ENCODE results near the gene SMKR1.
"Not testable (repeated sequence)": the region's sequence is repeated elsewhere in the genome, so short reads cannot be mapped to it uniquely, and the experiment has no call there.

SMKR1 gene

GRCh38 chr7:129501760-129502707 lies at the start of gene SMKR1:
Gene SMKR1, plus strand, starts transcription at chr7:129502531. Its CDS starts 294 bp downstream, at chr7:129502825.
- DNase-seq (ENCODE audit: low spot score) = peak; percentile 72

DNA sequence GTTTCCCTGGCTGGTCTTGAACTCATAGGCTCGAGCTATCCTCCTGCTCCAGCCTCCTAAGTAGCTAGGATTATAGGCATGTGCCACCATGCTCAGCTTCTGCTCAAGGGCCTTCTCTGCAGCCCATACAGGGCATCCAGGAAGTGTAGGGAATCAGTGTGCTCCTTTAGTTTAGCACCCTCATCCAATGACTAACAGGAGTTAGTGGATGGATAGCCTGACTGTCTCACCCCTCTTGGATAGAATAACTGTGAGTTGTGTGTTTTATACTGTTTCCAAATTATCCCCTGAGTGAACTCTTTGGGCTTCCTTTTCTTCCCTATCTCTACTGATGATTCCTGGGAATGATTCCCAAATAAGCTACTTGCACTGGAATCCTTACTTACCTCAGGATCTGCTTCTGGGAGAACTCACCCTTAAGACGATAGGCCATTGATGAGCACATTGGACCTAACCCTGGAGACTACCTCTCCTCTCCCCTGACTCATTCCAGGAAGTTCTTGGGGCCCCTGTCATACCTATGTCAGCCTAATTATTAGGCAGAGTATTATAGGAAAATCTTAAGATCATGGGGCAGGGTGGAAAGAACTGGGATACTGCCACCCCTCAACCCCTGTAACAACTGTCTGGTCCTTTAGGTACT lies 49.6 kb upstream of the SMKR1 start:
- DNase-seq (ENCODE audit: low spot score) = no peak

- DNase-seq (ENCODE audit: low spot score) = no peak
Measured at GRCh38 chr7:129453510-129454248, 48.7 kb upstream of the SMKR1 start.

- no peak for DNase-seq (ENCODE audit: low spot score)
Measured at GRCh38 chr7:129454249-129454551, 48.1 kb upstream of the SMKR1 start.

- no peak for DNase-seq (ENCODE audit: low spot score)
Measured at GRCh38 chr7:129456421-129456820, 45.9 kb upstream of the SMKR1 start.

DNA sequence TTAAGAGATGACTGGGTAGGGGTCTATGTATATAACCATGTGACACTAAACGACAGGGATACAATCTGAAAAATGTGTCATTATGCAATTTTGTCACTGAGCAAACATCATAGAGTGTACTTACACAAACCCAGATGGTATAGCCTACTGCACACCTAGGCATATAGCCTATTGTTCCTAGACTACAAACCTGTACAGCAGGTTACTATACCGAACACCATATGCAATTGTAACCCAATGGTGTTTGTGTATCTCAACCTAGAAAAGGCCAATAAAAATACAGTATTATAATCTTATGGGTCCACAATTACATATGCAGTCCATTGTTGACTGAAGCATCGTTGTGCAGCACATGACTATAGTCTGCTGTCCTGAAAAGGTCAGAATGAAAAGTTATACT lies 45.2 kb upstream of the SMKR1 start:
- DNase-seq (ENCODE audit: low spot score) = no peak

DNA sequence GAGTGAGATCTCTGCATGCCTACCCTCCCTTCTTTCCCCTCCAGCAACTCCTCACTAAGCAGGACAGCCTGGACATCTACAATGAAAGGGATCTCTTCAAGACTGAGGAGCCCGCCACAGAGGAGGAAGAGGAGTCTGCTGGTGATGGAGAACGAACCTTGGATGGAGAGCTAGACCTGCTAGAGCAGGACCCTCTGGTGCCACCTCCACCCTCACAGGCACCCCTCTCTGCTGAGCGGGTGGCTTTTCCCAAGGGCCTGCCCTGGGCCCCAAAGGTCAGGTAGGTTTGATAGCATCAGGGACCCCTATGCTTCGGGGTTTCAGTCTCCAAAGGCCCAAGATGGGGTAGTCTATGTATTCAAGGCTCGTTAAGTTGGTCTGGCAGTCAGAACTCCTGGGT lies 44.2 kb upstream of the SMKR1 start:
- DNase-seq (ENCODE audit: low spot score) = no peak

GRCh38 chr7:129461809-129462208 lies 40.5 kb upstream of the SMKR1 start:
- DNase-seq (ENCODE audit: low spot score) = no peak

DNA sequence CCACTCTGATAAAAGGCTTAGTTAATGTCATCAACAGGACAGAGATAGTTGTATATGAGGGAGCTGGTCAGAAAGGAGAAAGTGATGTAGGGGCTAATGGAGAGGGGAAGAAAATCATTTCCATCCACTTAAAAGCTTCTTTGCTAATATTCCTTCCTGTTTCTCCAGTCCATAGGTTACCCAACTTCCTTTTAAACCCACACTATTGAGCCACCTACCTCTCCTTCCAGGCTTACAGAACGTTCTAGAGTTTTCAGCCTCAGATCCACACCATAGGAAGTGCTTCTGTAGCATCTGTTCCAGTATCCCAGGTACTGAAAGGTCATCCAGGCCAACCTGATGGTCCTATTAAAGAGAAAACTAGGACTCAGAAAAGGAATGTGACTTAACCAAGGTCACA lies 39.9 kb upstream of the SMKR1 start:
- DNase-seq (ENCODE audit: low spot score) = no peak

GRCh38 chr7:129464194-129464593 lies 38.1 kb upstream of the SMKR1 start:
- no peak for DNase-seq (ENCODE audit: low spot score)

DNA sequence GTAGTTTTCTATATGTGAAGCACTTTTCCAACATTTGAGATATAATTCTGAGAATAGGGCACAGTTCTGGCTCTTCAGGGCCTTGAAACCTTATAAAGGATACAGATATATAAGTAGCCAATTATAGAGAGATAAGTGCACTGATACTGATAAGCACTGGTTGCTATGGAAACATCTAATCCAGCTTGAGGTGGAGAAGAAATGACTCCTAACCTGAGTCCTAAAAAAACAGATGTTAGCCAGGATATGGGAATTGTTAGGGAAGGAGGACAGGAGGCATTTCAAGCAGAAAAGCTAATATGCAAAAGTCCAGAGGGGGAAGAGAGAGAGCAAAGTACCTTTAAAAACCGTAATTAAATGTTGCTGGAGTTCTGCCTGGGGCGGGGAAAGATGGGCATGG lies 37.3 kb upstream of the SMKR1 start:
- DNase-seq (ENCODE audit: low spot score) = no peak

- no peak for DNase-seq (ENCODE audit: low spot score)
Measured at GRCh38 chr7:129466796-129467195, 35.5 kb upstream of the SMKR1 start.

- DNase-seq (ENCODE audit: low spot score) = no peak
Measured at GRCh38 chr7:129468087-129468486, 34.2 kb upstream of the SMKR1 start.

GRCh38 chr7:129468547-129468946 lies 33.8 kb upstream of the SMKR1 start:
- DNase-seq (ENCODE audit: low spot score) = no peak

- no peak for DNase-seq (ENCODE audit: low spot score)
Measured at GRCh38 chr7:129469930-129470329, 32.4 kb upstream of the SMKR1 start.

DNA sequence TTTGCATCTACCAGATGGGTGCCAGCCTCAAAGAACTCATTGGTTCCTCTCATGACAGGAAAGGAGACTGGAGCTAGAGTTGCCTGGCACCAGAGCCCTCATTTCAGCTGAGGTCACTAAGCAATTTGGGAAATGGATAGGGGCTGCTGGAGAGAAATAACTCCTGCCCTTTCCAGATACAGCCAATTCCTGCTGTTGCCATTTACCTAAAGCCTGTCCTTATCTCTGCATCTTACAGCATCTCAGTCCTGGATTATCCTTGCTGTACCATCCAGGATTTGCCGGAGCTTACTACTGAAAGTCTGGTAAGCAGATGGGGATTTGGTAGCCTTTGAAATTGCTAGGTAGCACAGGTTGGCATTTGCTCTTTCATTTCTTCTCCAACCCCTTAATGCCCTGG lies 31.9 kb upstream of the SMKR1 start:
- no peak for DNase-seq (ENCODE audit: low spot score)

- no peak for DNase-seq (ENCODE audit: low spot score)
Measured at GRCh38 chr7:129471402-129471827, 30.9 kb upstream of the SMKR1 start.

GRCh38 chr7:129475931-129476330 lies 26.4 kb upstream of the SMKR1 start:
- DNase-seq (ENCODE audit: low spot score) = not testable (repeated sequence)

DNA sequence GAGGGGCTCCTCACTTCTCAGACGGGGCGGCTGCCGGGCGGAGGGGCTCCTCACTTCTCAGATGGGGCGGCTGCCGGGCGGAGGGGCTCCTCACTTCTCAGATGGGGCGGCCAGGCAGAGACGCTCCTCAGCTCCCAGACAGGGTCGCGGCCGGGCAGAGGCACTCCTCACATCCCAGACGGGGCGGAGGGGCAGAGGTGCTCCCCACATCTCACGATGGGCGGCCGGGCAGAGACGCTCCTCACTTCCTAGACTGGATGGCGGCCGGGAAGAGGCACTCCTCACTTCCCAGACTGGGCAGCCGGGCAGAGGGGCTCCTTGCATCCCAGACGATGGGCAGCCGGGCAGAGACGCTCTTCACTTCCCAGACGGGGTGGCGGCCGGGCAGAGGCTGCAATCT lies 25.9 kb upstream of the SMKR1 start:
- not testable (repeated sequence) for DNase-seq (ENCODE audit: low spot score)

DNA sequence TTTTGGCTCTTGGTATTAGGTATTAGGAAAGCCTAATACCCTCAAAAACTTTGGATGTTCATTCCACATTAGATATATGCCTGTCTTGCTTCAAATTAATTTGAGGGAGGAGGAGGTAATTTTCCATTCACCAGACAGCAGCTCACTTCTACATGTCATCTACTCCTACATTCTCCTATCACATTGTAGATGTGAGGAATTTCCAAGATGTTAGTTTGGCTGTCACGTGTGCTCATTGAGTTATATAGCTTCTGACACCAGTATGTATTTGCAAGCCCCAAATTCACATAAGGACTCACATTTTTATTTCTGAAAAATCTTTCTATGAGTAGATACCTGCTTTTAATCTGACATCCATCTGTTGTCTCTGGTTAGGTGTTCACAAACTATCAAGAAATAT lies 22.5 kb upstream of the SMKR1 start:
- no peak for DNase-seq (ENCODE audit: low spot score)

GRCh38 chr7:129480674-129481363 lies 21.5 kb upstream of the SMKR1 start:
- no peak for DNase-seq (ENCODE audit: low spot score)

DNA sequence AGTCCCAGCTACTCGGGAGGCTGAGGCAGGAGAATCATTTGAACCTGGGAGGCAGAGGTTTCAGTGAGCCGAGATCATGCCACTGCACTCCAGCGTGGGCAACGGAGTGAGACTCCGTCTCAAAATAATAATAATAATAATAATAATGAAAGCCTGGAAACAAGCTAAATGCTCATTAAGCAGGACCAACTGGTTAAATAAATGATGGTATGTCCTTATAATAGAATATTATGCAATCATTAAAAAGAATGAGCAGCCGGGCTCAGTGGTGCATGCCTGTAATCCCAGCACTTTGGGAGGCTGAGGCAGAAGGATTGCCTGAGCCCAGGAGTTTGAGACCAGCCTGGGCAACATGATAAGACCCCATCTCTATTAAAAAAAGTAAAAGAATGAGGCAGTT lies 21.0 kb upstream of the SMKR1 start:
- DNase-seq (ENCODE audit: low spot score) = not testable (repeated sequence)

Data from Ammon's horn (tissue), 1 donor.